ENCODE measurements around the gene ANKRD44.

GRCh38 chr2:197251576-197251975 is 59.0 kb downstream of the ANKRD44 start:
- TF ChIP-seq CTCF (IDR thresholded peaks at IDR 0.05 in 4 of 5, conservative IDR thresholded peaks at IDR 0.05 in 1 of 5) (no peak), POLR2A (IDR thresholded peaks at IDR 0.05) (no peak)

Measured in gastrocnemius medialis (tissue), 4 donors.